Medulla oblongata (tissue), 1 donor: ENCODE results near the gene FAM227A.

ENCODE experiments used
- DNase-seq: peaks from one replicate; pipeline ENCODE4 v3.0.0-alpha.2; 2015; ENCODE audit errors: extremely low spot score

Gene FAM227A

DNA sequence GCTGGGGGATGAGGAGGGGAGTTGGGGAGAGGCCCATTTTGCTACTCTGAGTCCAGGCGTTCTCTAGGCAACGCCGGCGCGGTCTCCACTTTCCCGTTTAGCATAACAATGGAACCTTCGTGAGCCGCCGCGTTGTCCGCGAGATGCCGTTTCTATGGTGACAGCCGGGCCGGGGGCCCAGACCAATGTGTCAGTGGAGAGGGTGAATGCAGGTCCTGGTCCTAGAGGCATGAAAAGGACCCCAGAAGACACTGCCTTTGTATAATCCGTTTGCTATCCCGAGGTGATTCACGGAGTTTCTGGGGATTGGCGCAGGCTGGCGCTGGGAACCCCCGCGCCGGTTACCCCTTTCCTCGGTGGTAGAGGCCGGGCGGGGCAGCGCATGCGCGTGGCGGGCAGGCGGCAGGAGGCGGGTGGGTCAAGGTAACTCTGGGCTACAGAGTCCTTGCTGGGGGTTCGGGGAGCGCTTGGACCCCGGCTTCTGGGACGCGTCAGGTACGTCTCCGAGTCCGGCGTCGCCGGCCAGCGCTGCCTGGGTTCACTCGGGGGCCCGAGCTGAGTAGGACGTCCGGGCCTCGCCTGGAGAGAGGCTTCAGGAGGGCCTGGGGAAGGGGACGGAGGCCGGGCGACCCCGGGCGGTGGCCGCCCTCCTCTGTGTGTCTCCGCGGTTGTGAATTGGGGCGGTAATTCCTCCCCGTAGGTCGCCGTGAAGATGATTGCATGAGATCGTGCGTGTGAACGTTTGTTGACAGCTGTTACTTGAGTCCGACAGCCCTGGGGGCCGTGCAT, at the start of gene FAM227A, which contains the start of gene CBY1:
Gene FAM227A (minus strand): TSS at position 137 of the 789 bp plus-strand sequence. CDS start 6,224 bp downstream, outside the sequence.
Gene CBY1 (plus strand): TSS at position 383 of the 789 bp plus-strand sequence. CDS start 11,417 bp downstream, outside the sequence.
- DNase-seq: peak; percentile 93

DNA sequence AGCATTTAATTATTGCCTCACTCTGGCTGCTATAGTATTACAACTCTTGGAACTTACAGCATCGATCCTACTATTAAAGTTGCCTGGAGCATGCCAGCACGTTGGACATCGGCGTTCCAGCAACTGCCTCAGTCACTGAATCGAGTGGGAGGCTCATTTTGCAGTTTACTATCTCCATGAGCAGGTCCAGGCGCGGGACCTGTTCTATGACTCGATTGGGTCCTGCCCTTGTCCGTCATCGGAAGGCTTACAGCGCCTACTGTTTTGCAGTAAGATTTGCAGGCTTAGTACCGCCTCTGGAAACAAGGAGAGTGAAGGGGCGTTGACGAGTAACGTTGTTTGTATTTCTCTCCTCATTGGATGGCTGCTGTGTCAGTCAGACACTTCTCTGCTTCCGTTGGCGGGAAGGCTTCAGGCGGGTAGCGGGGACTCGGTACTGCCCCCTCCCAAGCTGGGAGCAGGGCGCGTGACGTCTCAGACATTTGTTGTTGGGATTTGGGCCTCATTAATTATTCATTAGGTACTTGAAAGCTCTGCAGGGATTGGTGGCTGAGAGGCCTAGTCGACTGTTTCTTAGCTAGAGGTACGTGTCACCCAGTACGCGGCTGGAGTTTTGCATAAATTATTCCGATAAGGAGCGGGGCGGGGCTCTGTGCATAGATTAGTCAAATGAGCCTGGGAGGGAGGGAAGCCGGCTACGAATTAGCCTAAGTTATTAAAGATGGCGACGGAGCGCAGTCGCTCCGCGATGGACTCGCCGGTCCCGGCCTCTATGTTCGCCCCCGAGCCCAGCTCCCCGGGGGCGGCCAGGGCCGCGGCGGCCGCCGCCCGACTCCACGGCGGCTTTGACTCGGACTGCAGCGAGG, 49.3 kb upstream of the FAM227A start, which contains the start of gene GTPBP1:
Gene GTPBP1 (plus strand): TSS at position 710 of the 866 bp plus-strand sequence. CDS start 12 bp downstream, at position 722.
- peak; percentile 100 for DNase-seq

DNA sequence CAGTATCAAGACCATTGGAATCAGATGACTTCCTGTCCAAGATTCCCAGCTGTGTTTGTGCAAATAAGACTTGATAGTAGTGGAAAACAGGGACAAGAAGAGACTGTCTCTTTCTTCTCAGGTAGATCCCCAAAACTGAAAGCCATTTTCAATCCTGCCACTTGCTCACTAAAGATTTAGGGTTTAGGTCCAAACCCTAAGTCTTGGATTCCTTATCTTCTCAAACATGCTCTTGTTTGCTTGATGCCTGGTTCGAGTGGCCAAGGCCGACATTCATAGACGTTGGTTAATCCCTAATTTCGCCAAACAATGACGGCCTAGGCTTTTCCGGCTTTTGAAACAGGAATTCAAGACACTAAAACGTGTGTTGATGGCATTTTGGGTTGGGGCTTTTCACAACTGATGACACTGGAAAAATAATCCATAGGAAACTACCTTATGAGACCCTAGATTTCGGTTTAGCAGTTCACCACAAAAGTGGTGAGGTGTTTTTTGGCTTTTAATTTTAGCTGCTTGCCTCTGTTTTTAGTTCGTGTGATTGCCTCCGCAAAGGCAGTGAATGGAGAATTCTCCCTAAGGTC, 48.6 kb upstream of the FAM227A start:
- no peak for DNase-seq

DNA sequence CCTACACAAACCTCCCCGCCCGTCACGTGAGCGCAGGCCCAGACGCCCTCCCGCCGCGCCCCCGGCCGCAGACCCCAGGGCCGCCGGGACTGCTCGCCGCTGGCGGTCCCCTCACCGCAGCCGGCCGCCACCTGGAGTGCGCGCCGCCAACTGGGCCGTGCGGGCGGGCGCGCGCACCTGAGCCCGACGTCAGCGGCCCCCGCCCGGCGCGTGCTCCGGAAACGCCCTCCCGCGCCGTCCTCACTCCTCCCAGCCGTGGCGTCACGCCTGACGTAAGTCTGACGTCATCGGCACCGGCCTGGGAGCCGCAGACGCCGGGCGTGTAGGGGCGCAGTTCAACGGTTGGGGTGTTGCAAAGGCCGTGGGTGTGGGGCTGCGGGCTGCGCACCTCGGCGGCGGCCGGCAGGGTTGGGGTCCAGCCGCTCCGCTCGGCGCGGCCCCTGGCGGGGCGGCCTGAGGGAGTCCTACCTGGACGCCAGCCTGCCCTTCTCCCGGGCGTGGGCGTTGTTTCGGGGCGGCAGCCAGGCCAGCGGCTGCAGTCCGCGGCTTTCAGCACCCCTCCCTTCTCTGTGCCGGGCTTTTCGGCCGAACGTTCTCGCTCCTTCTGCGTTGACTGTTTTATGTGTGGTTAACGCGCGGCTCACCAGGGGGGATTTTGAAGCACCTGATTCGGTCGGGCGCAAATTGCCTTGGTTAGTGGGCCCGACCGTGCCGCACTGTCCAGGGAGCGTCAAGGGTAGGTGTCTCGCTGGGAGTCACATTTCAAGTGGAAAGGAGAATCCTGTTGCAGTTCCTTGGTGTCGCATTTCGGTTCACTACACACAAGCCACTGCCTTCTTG, 44.8 kb upstream of the FAM227A start, which contains the start of gene JOSD1:
Gene JOSD1 (minus strand): TSS at position 155 of the 840 bp plus-strand sequence. CDS start 956 bp downstream, outside the sequence.
- DNase-seq: peak; percentile 96

DNA sequence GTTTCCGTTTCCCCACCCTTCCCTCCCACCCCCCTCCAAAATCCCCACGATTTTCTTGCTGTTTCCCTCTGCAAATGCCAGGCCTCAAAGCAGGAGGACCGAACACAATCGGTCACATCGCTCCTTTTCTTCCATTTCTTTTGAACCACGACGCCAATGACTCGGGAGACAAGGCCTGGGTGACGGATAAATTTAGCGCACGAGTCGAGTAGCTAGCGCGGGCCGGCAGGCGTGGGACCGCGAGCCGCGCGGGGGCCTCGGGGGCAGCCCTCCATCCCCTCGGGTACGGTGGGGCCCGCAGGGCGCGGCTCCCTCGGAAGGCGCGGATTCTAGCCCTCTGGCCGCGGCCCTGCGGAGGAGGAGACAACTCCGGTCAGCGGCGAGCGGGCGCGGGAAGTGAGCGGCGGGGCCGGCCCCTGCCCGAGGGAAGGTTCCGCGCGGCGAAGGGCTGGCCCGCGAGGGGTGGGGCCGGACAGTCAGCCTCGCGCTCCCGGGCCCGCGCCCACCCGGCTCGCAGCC, 44.1 kb upstream of the FAM227A start:
- DNase-seq: peak; percentile 42

DNA sequence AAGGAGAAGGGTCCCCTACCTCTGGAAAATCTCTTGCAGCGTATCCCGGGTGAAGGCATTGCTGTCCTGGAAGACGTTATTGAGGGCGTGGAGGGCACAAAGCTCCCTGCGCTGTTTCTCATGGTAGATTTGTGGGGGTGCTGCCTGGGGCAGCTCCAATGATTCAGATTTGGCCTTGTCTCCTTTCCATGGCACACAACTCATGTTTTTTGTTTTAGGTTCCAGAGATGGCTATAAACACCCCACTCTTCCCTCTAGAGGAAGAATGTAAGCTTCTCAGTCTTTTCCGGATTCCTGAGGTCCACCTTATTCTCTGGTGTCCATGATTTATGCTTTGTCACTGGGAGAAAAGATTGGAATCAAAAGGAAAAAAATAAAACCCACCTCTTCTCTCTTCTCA, 43.6 kb upstream of the FAM227A start:
- DNase-seq: peak; percentile 44

DNA sequence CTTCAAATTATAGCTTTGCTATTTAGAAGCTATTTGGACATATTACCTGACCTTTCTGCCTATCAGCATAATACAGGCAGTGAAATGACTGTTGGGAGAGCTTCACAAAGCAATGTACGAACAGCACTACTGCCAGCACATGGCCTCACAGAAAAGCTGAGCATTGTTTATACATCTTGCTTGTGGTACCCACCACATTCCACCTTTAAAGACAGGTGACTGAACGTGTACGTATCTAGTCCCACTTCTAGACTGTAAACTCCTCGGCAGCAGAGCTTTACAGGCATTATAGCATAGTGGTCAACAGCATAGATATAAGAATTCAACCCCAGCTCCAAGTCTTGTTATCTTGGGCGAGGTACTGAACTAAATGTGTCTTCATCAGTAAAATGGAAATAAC, 43.0 kb upstream of the FAM227A start:
- no peak for DNase-seq

DNA sequence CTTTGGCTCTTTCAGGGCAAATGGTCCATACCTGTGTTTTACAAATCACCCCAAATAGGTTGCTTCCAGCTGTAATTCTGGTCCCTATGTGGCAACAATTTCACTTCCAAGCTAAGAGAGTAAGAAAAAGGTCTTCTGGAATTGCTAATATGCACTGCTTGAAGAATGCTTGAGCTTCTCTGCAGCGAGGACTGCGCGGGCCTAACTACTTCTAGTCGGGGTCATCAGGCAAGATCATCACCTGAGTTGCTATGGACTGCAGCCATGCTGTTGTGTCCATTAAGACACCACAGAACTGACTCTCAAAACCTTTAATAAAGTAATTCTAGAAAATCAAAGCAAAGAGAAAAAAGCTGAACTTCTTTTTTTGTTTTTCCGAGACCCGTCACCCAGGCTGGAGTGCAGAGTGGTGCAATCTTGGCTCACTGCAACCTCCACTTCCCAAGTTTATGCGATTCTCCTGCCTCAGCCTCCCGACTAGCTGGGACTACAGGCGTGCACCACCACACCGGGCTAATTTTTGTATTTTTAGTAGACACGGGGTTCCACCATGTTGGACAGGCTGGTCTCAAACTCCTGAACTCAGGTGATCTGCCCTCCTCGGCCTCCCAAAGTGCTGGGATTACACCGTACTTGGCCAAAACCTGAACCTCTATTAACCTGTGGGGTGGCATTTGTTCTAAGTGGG, 42.4 kb upstream of the FAM227A start:
- no peak for DNase-seq

DNA sequence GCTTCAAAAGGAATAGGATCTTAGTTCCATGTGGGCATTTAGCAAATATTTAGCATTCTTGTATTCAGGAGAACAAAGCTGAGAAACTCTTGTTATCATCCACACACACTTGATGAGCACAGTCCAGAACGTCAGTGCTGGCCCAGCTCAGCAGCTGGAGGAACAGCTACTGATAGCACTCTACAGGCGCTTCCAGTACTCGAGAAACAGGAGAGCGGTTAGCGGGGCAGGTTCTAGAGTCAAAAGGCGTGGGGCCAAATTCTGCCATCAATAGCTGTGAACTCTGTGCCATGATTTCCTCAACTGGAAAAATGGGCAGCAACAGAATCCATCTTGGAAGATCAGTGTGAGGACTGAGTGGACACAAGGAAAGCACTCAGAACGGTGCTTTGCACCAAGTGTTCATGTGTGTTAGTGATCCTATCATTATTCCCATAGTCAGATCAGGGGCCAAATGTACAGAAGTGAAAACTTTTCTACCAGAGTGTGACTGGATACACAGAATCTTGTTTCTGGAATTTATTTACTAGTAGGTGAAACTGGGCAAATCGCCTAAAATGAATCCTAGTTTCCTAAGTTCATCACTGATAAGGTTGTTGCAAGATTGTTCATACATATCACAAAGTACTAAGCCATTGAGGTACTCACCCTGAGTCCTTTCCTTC, 41.4 kb upstream of the FAM227A start:
- DNase-seq: peak; percentile 50

DNA sequence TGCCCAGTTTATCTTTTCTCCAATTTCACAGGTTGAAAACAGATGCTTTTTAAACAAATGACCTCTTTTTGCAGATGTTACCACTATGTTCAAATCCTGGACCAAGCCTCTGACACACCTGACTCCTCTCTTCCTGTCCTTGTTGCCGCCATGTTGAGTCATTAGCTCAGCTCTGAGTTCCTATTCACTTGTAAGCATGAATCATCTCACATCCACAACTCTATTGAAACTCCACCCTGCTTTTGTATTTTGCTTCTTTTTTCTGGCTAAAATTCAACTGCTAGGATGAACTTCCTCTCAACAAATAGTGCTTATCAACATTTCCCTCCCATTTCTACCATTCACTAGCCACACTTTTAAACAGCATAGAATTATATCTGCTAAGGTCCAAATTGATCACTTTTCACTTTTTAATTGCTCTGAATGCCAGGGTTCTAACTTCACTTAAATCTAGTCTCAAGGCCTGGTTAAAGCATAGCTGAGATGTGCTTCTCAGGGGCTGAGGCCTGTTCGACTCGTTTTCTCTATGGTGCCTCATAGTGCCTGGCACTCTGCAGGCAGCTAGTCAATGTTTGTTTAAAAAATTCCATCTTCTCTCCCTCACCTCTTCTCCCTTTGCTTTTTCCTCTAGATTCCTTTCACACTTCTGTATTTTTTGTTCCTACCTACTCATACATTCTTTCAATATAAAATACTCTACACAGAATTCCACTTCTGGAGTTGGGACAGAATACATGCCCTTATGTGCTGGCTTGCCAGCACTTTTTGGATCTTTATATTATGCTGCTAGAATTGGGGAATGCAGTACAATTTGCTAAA, 40.6 kb upstream of the FAM227A start:
- DNase-seq: peak; percentile 53

DNA sequence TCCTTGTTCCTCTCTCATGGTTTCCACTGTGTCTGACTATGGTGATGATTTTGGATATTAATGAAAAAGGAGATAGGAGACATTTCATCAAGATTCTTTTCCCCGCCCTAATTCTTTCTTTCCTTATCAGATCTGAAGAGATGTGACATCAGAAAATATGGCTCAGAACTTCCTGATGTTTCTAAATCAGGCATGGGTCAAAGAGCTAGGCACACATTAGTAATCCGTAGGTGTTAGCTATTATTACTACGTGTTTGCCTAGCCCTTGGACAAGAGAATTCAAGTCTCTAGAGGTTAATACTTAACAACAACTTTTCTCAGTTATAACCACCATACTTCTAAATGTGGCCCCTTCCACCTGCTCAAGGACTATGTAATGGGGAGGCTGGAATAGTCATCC, 38.7 kb upstream of the FAM227A start:
- DNase-seq: no peak

DNA sequence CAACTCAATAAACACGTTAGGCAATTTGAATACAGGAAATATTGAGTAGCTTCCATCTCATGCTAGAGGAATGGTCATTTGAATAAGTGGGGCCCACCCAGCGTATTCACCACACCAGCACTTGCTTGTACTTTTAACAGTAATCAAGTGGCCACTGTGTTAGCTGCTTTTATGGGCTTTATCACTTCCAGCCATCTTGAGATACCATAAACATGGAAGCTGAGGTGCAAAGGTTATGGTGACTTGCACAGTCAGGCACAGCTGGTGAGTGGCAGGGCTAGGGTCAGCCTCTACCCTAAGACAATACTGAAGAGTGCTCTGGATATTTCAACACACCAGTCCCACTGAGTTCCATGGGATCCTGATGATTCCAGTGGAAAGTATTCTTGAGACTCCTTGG, 37.9 kb upstream of the FAM227A start:
- DNase-seq: no peak

DNA sequence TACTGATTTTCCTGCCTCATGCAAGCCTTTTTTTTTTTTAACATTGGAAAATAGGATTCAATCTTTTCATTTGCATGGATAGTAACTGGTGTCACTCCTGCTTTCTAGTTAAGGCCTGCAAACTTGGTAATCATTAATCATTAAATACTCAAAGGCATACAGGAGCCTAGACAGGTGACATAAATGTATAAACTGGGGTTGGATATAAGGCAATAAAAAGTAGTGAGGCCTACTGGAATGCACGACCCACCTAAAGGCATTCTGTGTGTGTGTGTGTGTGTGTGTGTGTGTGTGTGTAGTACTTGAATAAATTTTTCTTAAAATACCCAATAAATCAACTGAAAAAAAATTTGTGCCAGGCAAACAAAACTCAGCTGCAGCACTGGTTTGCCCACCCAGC, 33.5 kb upstream of the FAM227A start:
- no peak for DNase-seq

DNA sequence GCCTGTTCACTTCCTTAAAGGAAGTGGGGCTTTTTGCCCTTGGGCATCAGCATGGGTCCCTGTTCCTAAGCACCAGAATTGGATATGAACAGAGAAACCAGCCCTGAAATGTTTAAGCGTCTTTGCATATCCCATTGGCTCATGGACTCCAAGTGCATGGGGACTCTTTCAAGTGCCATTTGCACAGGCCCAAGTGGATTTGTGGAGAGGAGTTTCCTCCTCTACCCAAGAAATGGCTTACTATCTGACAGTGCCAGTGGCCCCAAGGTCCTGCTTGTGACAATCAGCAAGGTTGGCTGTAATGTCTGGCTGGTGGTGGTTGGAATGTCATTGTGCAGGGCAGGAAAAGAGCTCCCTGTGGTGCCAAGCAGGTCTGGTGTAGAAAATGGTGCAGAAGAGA, 29.6 kb upstream of the FAM227A start:
- no peak for DNase-seq

DNA sequence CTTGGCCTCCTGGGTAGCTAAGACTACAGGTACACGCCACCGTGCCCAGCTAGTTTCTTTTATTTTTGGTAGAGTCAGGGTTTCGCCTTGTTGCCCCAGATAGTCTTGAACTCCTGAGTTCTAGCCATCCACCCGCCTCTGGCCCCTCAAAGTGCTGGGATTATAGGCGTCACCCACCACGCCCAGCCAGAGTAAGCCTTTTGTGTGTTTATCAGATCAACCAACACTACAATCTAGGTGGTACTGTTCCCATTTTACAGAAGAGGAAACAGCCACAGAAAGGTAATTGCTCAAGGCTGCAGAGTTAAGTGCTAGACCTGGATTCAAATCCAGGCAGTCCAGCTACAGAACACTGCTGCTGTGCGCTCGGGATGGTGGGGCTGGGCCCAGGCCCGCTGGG, 28.7 kb upstream of the FAM227A start:
- DNase-seq: no peak

DNA sequence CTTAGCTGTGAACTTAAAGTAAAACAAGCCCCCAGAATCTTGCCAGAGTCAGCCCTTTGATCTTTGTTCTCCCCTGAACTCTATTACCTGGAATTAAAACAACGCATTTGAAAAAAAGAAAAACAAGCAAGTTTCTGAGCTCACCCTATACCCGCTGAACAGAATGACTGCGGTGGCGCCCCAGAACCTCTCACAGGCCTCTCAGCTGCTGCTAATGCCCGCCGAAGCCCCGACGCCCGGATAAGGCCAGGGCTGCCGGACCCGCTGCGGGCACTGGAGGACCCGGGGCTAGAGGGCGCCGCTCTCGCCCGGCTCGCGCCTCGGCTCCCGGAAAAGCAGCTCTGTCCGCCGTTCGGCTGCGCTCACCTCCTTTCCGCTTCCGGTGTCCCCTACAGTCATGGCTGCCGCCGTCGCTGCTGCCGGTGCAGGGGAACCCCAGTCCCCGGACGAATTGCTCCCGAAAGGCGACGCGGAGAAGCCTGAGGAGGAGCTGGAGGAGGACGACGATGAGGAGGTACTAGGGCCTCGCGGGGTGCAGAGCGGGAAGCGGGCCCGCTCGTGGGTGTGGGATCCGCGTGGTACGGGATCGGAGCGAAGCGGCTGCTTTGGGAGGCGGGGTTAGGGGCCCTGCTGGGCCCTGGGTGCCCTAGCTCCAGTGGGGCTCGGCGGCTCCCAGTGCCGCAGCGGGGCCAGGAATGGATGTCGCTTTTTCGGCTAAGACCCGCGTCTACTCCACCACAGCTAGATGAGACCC, 25.6 kb upstream of the FAM227A start, which contains the start of gene TOMM22:
Gene TOMM22 (plus strand): TSS at position 376 of the 754 bp plus-strand sequence. CDS start 22 bp downstream, at position 398.
- peak; percentile 92 for DNase-seq

DNA sequence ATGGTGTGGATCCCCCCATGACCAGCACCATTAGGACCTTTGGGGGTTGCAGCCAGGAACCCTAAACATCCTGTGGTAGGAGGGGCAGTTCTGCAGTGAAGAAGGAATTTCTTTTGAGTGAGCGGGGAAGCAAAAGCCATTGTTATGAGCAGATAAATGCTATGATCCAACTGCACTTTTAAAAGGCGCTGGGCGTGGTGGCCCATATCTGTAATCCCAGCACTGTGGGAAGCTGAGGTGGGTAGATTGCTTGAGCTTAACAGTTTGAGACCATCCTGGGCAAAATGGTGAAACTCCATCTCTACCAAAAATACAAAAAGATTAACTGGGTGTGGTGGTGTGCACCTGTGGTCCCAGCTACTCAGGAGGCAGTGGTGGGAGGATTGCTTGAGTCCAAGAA, 19.6 kb upstream of the FAM227A start:
- no peak for DNase-seq

DNA sequence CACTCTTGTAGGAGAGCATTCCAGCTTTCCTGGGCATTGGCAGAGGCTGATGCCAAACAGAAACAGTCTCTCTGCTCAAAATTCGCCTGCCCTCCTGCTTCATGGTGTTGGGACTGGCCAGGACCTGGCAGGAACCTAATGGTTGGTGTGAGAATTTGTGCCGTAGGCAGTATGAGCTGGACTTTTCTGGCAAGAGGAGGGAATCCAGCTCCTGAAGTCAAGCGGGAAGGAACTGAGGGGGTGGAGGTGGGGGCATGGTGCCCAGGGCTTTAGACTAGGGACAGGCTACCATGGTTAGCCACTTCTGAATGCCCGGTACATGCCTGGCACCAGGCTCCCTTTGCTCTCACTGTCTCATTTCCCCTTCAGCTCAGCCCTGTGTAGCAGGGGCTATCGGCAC, 18.7 kb upstream of the FAM227A start:
- DNase-seq: peak; percentile 79
